GM03348 (cell line): ENCODE measurements around the gene SCMH1.

ENCODE experiments used
- DNase-seq: peaks from one replicate; pipeline ENCODE4 v3.0.0; 2012; ENCODE audit warnings: low spot score

The SCMH1 gene

DNA sequence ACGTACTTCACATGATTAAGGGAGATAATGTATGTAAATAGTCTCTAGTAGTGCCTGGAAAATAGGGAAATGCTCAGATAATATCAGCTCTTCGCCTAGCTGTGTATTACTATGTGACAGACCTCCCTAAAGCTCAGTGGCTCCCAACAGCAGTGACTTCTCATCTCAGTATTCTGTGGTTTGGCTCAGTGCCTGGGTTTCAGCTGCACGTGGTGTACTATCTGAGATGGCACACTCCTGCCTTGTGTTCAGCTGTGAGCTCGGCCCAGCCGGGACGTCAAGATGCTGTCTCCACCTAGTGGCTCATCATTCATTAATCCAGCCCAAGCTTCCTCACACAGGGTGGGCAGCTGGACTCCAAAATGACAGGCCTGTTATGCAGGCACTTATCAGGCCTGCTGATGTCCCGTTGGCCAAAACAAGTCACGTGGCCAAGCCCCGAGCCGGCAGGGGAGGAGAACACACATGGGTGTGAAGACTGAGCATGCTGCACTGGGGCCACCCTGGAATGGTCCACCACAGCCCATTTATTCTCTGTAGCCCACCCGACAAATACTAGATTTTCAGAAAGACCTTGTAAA is 238.4 kb downstream of the SCMH1 start:
- DNase-seq = peak; percentile 95

DNA sequence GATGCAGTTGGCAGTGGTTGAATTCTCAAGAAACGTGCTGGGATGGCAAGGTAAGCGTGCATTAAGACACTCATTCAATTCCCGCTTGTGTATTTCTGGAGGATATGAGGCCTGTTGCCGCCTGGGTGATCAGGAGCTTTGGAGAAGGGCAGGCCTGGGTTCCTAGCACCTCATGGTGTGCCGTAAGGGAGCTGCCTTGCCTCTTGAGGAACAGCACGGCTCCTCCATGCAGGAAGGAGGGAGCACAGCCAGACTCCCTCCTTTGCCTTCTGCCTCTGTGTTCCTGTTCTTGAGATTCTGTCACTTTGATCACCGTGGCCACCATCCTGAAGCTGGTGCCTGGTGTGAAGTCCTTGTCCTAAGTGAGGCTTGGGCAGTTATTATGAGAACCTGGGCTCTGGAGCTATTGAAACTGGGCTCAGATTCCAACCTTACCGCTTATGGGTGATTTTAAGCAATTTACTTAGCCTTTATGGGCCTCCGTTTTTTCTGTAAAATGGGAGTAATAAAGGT is 238.9 kb downstream of the SCMH1 start:
- DNase-seq = no peak

DNA sequence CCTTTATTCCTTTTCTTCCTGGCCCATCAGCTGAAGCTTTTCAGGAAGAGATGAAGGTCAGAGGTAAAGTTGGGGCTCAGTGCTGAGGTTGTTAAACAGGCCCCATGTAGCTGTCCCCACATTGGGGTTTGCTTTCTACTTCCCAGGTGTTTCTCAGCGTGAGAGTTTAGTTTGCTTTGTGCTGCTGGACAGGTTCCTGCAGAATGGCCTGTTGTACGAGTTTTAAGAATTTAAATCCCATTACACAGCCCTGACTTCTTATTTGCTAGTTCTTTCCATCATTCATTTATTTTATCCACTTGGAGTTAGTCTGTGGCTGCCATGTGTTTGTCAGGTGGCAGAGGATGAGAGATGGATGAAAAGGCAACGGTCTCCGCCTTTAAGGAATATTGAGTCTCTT is 243.4 kb downstream of the SCMH1 start:
- no peak for DNase-seq

DNA sequence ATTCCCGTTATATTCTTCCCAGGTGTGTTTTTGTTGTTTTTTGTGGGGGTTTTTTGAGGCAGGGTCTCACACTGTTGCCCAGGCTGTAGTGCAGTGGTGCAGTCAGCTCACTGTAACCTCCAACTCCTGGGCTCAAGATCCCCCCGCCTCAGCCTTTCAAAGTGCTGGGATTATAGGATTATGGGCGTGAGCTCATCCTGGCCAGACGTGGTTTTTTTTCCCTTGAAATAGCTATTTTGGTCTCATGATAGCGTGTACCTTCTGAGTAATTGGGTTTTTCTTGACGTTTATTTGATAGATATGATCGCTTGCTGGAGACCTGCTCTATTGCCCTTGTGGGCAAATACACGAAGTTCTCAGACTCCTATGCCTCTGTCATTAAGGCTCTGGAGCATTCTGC is 245.0 kb downstream of the SCMH1 start:
- no peak for DNase-seq

DNA sequence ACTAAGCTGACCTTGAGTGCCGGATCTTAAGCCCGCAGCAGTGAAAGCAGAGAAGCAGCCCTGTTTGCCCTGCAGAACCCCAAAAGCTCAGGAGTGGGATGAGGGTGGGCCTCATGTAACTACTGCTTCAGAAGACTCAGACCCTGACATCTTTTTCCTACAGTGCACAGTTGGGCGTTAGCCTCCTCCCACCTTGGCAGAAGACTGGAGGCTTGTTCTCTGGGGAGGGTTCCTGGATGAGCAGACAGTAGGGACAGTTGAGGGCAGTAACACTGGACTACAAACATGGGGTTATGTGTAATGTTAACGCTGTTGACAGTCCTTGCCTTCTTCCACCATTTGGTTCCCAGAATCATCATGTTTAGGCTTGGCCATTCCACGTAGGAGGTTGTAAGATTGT is 253.0 kb downstream of the SCMH1 start:
- DNase-seq = no peak

DNA sequence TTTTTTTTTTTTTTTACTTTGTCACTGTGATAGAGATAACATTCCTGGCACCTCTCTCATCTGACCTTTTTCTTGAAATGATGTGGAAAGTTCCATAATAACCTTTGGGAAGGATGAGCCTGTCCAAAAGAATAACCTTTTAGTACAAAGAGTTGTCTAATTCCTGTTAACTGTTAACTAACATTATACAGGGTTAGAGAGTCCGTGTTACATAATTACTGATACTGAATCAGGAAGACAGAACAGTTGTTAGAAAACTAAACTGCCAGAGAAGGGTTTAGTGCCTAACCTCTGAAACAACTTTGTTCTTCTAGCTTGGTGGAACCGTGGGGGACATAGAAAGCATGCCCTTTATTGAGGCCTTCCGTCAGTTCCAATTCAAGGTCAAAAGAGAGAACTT is 253.8 kb downstream of the SCMH1 start:
- DNase-seq = no peak

DNA sequence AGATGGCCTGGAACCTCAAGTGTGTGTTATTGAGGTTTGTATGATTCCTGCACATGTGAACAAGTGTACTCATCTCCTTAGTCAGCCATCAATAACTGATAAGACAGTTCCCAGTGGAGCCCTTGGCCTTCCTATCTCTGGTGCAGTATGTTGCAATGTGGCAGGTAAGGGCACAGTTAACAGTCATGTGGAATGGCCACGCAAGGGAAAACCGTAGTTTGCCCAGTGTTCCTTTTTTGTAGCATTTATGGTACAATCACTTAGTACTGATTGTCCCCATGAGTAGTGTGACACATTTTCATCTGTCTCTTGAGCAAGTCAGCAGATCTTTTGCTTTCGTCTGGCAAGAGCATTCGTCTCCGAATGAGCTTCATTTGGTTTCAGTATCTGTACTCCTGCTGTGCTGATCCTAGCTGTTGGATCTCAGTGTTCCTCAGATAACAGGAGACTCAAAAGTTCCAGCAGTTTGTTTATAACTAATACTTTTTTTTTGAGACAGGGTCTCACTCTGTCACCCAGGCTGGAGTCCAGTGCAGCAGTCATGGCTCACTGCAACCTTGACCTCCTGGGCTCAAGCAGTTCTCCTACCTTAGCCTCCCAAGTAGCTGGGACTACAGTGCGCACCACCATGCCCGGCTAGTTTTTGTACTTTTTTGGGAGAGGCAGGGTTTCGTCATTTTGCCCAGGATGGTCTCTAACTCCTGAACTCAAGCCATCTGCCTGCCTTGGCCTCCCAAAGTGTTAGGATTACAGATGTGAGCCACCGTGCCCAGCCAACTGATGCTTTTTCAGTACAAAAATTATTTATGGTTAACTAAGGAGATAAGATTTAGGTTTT is 254.4 kb downstream of the SCMH1 start:
- DNase-seq = no peak

DNA sequence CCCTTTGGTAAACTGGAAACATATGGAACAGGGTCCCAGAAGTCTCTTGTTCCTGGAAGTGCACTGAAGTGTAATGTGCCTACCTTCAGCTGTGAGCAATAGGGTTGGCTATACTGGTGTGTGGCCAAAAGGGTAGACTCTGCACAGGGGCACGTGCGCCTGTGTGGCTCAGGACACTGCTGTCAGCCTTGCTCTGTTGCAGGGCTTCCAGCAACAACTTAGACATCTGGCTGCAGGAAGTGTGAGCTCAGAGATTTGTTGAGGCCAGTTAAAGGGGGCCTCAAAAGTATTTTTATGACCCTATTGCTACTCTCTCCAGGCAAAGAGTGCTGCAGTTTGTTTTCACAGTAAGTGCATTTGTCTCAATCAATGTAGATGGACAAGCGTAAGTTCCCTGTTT is 255.2 kb downstream of the SCMH1 start:
- no peak for DNase-seq

DNA sequence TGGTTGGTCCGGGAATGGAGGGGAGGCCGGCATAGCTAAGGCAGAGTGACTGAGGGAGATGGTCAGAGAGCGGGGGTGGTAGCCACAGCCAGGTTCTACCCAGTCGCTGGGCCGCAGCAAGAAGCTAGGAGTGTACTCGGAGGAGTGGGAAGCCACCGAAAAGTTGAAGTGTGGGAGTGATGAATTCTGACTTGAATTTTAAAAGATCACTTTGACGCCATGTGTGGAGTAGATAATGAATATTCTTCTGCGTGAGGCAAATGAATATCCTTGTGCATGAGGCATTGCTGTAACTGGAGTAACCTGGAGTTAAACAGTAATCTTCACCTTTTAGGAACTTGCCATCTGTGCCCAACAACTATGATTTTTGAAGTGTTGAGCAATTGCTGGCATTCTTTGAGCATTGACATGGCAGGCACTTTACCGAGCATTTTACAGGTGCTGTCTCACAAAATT is 255.8 kb downstream of the SCMH1 start:
- no peak for DNase-seq

DNA sequence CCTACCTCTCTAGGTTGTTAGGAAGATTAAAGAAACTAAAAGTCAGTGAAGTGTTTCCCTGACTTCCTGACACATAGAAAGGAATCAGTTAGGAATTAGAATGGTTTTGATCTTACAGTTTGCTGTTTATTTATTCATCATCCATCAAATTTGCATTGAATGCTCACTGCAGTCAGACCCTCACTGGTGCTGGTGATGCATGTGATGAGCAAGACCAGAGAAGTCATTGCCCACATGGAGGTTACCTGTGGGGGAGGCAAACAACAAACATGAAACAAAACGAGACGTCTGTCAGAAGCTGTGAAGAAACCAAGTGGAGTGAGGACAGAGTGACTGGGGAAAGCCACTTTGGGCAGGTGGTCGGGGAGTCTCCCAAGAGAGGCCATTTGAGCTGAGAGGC is 256.2 kb downstream of the SCMH1 start:
- no peak for DNase-seq

DNA sequence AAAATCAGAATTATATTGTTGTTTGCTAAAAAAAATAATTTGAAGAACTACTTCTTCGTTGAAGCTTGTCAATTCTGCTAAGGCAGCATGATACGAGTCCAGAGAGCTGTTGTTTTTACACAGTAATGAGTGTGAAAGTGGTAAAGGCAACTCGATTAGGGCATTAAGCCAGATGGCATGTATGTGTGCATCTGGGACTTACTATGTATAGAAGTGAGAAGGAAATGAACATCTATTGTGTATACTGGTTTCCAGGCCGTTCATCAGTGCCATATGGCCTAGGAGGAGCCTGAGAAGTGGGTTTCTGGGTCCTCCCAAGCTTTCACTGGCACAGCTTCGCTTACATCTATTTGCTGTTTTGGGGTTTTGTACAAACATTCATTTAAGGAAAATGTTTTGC is 256.9 kb downstream of the SCMH1 start:
- no peak for DNase-seq

DNA sequence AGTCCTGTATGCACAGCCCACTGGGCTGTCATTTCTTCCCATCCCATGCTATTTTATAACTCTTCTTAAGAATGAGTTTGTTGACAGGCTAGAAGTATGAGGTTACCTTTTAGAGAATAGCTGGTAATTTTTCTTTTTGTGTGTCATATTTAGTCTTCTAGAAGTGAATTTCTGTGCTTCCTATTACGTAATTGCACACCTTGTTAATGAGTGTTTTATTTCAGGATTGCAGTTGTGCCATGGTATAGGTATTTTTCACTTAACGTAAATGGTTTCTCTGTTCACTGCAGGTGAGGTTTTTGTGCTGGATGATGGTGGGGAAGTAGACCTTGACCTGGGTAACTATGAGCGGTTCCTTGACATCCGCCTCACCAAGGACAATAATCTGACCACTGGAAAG is 257.6 kb downstream of the SCMH1 start:
- DNase-seq = no peak

DNA sequence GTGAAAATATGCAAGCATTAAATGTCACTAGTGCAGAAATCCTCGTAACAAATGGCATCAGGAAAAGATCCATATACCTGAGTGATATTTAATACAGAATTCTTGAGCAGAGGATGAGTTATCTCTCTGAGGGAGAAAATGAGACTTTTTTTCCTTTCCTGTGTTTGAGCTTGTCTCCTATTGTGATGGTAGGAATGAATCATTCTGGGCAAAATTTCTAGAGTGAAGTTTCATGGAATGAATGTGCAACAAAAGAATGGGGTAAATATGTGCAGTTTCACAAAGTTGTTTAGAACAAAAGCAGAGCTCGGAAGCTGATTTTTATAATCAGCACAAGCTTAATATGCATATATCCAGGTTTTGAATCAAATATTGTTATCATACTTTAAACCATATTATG is 258.0 kb downstream of the SCMH1 start:
- DNase-seq = peak; percentile 51

DNA sequence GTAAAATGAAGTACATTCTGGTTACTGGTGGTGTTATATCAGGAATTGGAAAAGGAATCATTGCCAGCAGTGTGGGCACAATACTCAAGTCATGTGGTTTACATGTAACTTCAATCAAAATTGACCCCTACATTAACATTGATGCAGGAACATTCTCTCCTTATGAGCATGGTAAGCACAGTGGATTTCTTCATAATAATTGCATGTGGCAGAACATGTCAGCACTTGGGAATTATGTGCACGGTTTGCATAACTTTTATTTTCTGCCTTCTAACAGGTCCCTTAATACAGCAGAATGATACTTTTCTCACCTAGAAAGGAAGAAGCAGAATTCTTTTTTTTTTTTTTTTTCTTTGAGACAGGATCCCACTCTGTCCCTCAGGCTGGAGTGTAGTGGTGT is 258.8 kb downstream of the SCMH1 start:
- no peak for DNase-seq

DNA sequence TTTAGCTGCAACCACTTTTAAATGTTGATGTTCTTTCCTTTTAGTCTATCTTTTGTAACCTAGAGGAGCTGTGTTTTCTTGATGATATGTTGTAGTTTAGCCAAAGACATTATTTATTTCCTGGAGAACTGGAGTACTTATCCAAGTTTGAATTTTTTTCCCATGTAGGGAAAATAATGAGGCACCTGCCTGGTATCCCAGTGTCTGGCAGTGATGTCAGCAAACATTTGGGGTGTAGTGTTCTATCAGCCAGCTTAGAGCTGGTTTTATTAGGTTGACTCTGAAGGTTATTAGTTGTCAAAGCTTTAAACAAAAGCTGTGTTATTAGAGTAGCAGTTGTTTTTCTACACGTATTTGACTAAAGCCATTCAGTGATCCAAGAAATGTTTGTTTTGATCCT is 259.4 kb downstream of the SCMH1 start:
- DNase-seq = no peak

DNA sequence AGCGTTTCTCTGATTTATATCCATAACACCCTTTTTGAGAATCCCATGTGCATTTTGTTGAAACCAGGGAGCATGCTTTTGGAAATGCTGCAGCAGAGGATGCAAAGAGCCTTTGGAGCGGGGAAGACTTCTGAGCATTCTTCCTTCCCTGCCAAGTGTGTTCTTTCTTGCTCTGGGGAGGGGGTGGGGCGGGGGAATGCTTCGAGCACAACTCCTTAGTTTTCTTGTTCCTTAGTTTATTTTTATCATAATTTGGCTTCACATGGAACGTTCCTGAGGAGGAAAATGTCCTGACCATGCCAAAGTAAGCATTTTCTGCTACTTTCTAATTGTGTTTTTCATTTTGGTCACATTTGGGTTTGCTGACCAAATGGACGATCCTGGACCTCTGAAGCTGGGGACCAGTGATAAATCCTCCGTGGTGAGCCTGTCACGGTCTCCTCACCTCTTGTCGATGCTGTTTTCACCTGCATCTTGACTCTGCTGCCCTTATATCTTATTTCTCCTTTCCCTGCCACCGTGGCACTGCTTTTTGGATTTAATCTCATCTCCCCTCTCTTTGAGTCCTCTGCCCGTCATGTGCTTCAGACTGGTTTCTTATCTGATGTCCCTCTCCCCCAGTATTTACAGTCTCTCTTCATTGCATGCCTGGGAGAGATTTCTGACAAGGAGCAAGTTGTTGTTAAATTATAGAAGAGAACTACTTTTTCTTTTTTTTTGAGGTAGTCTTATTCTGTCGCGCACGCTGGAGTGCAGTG is 260.2 kb downstream of the SCMH1 start:
- peak; percentile 42 for DNase-seq

DNA sequence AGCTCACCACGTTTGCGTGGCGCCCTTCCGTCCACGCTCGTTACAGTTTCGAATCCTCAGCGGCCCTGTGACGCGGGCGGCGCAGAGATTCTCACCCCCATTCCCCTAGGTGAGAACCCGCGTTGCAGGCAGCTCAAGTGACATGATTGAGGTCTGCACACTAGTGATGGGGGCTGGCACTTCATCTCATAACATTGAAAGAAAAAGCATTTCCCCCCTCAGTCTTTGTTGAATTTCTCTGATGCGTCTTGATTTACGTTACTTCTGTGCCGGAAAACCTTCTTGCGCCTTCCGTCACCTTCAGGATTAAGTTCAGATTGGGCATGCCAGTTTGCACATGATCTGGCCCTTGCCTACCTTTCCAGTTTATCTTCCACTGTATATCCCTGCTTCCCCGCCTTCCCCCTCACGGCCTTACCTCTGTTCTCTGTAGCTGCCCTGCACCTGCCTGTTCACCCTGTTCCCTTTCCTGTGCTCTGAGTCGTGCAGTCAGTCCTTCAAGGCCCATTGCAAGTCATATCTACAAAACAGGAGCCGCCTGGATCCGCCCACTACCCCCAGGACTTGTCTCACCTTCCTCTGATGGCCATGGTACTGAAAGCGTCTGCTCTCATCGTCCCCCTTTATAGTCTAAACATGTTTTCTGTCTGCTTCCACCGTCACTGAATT is 261.5 kb downstream of the SCMH1 start:
- DNase-seq = no peak

DNA sequence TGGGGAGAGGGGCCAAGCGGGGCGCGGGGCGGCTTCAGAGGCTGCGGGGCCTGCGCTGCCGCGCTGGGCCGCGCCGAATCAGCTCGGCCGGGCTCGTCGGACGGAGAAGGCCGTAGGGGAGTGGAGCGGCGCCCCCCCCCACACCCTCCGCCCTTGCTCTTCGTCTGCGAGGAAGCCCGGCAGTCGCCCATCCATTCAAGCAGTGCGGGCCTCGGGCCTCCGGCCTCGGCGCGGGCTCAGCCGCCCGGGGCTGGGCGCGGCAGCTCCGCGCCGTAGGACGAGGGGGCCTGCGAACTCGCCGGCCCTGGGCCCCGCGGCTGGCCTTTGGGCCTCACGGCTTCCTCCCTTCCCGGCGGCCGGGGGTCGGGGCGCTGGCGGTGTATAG is 262.0 kb downstream of the SCMH1 start:
- no peak for DNase-seq

DNA sequence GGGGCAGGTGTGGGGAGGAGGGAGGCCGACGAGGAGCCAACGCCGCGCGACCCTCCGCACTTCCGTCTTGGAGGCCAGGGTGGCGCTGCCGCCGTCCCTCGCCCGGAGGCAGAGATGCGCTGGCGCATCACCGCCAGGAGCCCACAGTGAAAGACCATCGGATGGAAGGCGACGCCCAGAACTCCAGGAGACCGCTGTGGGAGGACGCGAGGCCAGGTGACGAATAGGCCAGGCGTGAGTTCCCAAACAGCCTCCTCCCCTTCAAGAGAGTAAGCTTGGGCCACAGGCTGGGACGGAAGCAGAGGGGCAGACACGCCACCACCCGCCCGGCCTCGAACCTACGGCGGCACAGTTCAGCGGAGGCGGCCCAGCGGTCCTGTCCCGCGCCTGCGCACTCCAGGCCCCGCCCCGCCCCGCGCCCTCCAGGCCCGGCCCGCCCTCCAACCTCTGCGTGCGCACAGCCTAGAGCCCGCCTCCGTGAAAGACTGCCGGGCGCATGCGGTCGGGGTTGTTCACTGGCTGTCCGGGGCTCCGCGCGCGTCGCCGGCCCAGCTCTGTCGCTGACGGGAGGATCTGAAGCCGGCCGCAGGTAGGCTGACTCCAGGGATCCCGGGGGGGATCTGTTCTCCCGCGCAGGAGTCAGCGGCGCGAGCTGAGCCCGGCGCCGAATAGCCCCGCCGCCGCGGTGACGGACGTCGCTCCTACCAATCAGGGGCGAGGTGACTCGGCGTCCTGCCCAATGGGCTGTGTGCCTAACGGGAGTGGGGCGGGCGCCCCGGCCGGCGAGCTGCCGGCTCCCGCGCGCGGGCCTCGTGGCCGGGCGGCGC is 262.7 kb downstream of the SCMH1 start, which contains the start of gene CTPS1:
TSS of gene CTPS1 (plus strand) at position 456 of the 827 bp plus-strand sequence. CDS start 3,595 bp downstream, outside the sequence.
- peak; percentile 99 for DNase-seq

DNA sequence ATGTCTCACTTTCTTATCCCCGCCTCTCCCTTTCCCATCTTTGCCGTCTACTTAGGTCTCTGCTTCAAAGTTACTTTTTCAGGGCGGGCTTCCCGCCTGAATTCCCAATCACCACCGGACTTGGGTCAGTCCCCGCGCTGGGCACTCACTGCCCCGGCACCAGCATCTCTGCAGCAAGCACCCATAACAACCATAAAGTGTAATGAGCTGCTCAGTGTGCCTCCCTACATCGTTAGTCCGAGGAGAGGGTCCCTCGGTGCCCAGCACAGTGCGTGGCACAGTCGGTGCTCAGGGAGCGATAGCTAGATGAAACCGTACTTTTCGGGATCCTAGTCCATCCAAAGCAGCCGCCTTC is 263.2 kb downstream of the SCMH1 start:
- DNase-seq = no peak

DNA sequence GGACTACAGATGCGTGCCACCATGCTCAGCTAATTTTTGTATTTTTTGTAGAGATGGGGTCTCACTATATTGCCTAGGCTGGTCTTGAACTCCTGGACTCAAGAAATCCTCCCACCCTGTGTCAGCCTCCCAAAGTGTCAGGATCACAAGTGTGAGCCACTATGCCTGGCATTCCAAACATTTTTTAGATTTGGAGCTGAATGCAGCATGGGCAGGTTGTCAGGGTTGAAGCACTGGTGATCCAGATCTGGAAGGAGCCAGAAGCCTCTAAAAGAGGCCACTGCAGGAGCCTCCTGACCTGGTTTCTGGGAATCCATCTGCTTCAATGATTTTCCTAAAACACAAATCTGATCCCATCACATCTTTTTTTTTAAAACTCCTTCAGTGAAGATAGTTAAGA is 264.4 kb downstream of the SCMH1 start:
- peak; percentile 18 for DNase-seq
